Psoas muscle (tissue), 8 donors: Measurements from ENCODE around the gene AP2A2. TPM values are rescaled to one million over a fixed set of nuclear protein-coding genes. Genes with fewer than 3 reads are reported as not detected.
A peak's percentile ranks its signal among the peaks of the same experiment; 100 is the strongest.

Experiments
- ATAC-seq, 4 donors: fragments of 200-7000 bp; cut with Tn5 transposase; one replicate each; pipeline ENCODE4 v1.9.1; 2020; ENCODE audit warnings: moderate library complexity in 3 of 4, mild to moderate bottlenecking in 2 of 4
- DNase-seq, 2 donors: peaks; one replicate each; pipeline ENCODE4 v3.0.0-alpha.2; 2020
- H3K27ac ChIP-seq: fragments of 200-600 bp; one replicate; pipeline ENCODE4 v1.8.0; 2022
- H3K27me3 ChIP-seq, 3 donors: fragments of 200-600 bp in 1 of 3; one replicate each; pipeline versions ENCODE4 v1.6.1 to v1.8.0; 2013 to 2022; ENCODE audit warnings: low read length in 2 of 3, mild to moderate bottlenecking in 2 of 3, moderate library complexity in 1 of 3; ENCODE audit not compliant: insufficient read depth in 3 of 3
- H3K36me3 ChIP-seq, 2 donors: fragments of 200-600 bp in 1 of 2; one replicate each; pipeline versions ENCODE4 v1.6.1 to v1.8.0; 2013 to 2022; ENCODE audit warnings: low read depth in 1 of 2, mild to moderate bottlenecking in 1 of 2, moderate library complexity in 1 of 2; ENCODE audit not compliant: insufficient read depth in 1 of 2
- H3K4me1 ChIP-seq: fragments of 200-600 bp; one replicate; pipeline ENCODE4 v1.8.0; 2022
- H3K4me3 ChIP-seq: fragments of 200-600 bp; one replicate; pipeline ENCODE4 v1.8.0; 2022; ENCODE audit warnings: mild to moderate bottlenecking
- H3K9me3 ChIP-seq: fragments of 200-600 bp; one replicate; pipeline ENCODE4 v1.8.0; 2022
- CTCF ChIP-seq: fragments of 200-600 bp; IDR thresholded peaks from one replicate; pipeline ENCODE4 v1.8.0; 2022; ENCODE audit warnings: antibody characterized with exemption
- WGBS, 3 donors: extraction: QIAGEN DNeasy Blood & Tissue Kit; methylation state at CpG; one replicate each; pipeline versions ENCODE4 v1.1.6 to v1.1.7; 2013; 5-methylcytosine and 5-hydroxymethylcytosine counted together
- intact Hi-C, 2 donors: fragments of 100-400 bp; cut with DNase I; formaldehyde crosslinking; loops; one replicate each; pipeline versions ENCODE4 v1.11.0 to v1.14.2; 2022
- polyA plus RNA-seq, 3 donors: library from polyadenylated mRNA; stranded (reverse); fragments of 200-250 nt; gene quantifications; one replicate each; pipeline ENCODE4 v1.2.3, GENCODE V29; 2013
- total RNA-seq, 4 donors: library from RNA; stranded (reverse); fragmentation: NEBNext Ultra II Directional in 2 of 4; extraction: Animal tissue kit (Norgen Biotek cat#: 25700) in 2 of 4; gene quantifications; one replicate each; pipeline versions ENCODE4 v1.2.1 to v1.2.4, GENCODE V29; 2021 to 2023
- donor health status: healthy with polysubstance abuse.
- donor health status: DM: no; HTN: no; CAD: no; lungs with moderate emphysema.
- donor health status: Bipolar disorder and iron deficiency.
- donor health status: healthy.
- donor health status: DM: yes; HTN: yes; CAD: no.
- donor health status: DM: no; HTN: no; CAD: no.
- donor health status: DM: no; HTN: no; CAD: no.
- donor health status: DM: yes; HTN: yes; CAD: no.

The AP2A2 gene
- total and polyA plus RNA-seq, 7 donors, result 15.9 to 31.4 (median 26.5) TPM

- intact Hi-C loops, result no loop called here
- Histone ChIP-seq H3K36me3 (no peaks in the 10 kb centered on the region), H3K4me1 (no peaks in the 10 kb centered on the region), H3K27me3 (peaks cover 0 to 22% (median 6%) of the 10 kb centered on the region in 3 donors), H3K9me3 (no peaks in the 10 kb centered on the region), H3K27ac (no peak overlapping the region), H3K4me3 (no peak overlapping the region)
- TF ChIP-seq CTCF, result no peak
- WGBS, 3 donors, result 74 to 79% (median 77%) methylated on average over 46 of the region's 46 CpGs
- ATAC-seq (no peak), DNase-seq (peak; percentile 14 to 34)
Observed at GRCh38 chr11:1055990-1056771, 130.5 kb downstream of the AP2A2 start.

GRCh38 chr11:1057806-1058205 is 132.1 kb downstream of the AP2A2 start:
- no peak overlapping the region for H3K4me3 ChIP-seq
- ATAC-seq, result no peak
- 82 to 86% (median 85%) methylated on average over 16 of the region's 16 CpGs for WGBS, 3 donors
- no peaks in the 10 kb centered on the region for H3K36me3 ChIP-seq
- H3K27ac ChIP-seq, result no peak overlapping the region
- TF ChIP-seq CTCF, result no peak
- no peaks in the 10 kb centered on the region for H3K4me1 ChIP-seq
- DNase-seq, result no peak
- peaks cover 0 to 26% (median 6%) of the 10 kb centered on the region in 3 donors for H3K27me3 ChIP-seq
- intact Hi-C loops, result no loop called here
- H3K9me3 ChIP-seq, result no peaks in the 10 kb centered on the region

- 64 to 78% (median 75%) methylated on average over 13 to 15 of the region's 15 CpGs for WGBS, 3 donors
Observed at GRCh38 chr11:1059759-1060158, 134.1 kb downstream of the AP2A2 start.

GRCh38 chr11:1060410-1060809 is 134.7 kb downstream of the AP2A2 start:
- Histone ChIP-seq H3K27me3 (peaks cover 0 to 21% (median 0%) of the 10 kb centered on the region in 3 donors), H3K4me1 (no peaks in the 10 kb centered on the region), H3K9me3 (no peaks in the 10 kb centered on the region), H3K27ac (no peak overlapping the region), H3K36me3 (no peaks in the 10 kb centered on the region), H3K4me3 (no peak overlapping the region)
- intact Hi-C loops, result no loop called here
- TF ChIP-seq CTCF, result no peak
- WGBS, 3 donors, result 79 to 81% (median 81%) methylated on average over 16 of the region's 16 CpGs
- ATAC-seq (no peak), DNase-seq (peak in 1 of 2 donors; percentile 8)

More at GRCh38 chr11:1059759-1060158, 134.1 kb downstream of the AP2A2 start:
- no peaks in the 10 kb centered on the region for H3K36me3 ChIP-seq
- ATAC-seq (no peak), DNase-seq (peak in 1 of 2 donors; percentile 27)
- H3K4me3 ChIP-seq, result no peak overlapping the region
- H3K9me3 ChIP-seq, result no peaks in the 10 kb centered on the region
- H3K4me1 ChIP-seq, result no peaks in the 10 kb centered on the region
- H3K27ac ChIP-seq, result no peak overlapping the region
- peaks cover 0 to 21% (median 0%) of the 10 kb centered on the region in 3 donors for H3K27me3 ChIP-seq
- no peak for TF ChIP-seq CTCF
- intact Hi-C loops, result no loop called here
